B cell (primary cell): ENCODE measurements around the gene FNDC3A. TPM values are rescaled to one million over a fixed set of nuclear protein-coding genes. Genes with fewer than 3 reads are reported as not detected.

Source experiments
- ATAC-seq: fragments of 200-7000 bp; cut with Tn5 transposase; one replicate; pipeline ENCODE4 v1.10.0; 2021; ENCODE audit warnings: low read depth, mild to moderate bottlenecking, moderate number of reproducible peaks, moderate library complexity
- CTCF ChIA-PET: fragments of 350-600 bp; sonication (Branson Sonifier 250); formaldehyde crosslinking; loops from one replicate; lab custom pipeline; 2021; ENCODE audit warnings: antibody characterized with exemption, inconsistent platforms; lab: Charles Lee
- POLR2A ChIA-PET: fragments of 350-600 bp; sonication (Branson Sonifier 250); formaldehyde crosslinking; loops from one replicate; lab custom pipeline; 2021; ENCODE audit warnings: antibody characterized with exemption; lab: Charles Lee
- DNase-seq: peaks from one replicate; pipeline ENCODE4 v3.0.0; 2013
- H2AFZ ChIP-seq: 2 replicates; pipeline ENCODE4 v1.6.1; 2012; ENCODE audit warnings: mild to moderate bottlenecking, low read depth, low read length; ENCODE audit not compliant: insufficient read depth, poor library complexity, severe bottlenecking
- H3K27ac ChIP-seq, 2 donors: 1 replicate in 1 of 2; 2 replicates in 1 of 2; pipeline ENCODE4 v1.5.1; 2012 to 2013; ENCODE audit warnings: low read length in 2 of 2, mild to moderate bottlenecking in 2 of 2, moderate library complexity in 1 of 2
- H3K27me3 ChIP-seq, 4 experiments: fragments of 200-600 bp in 1 of 4; sonication (generic) in 1 of 4; replicated peaks in 1 of 4; 1 replicate in 2 of 4; 2 replicates in 2 of 4; pipeline versions ENCODE4 v1.6.1 to v1.7.0; 2013 to 2016; ENCODE audit warnings: low read length in 3 of 4, mild to moderate bottlenecking in 2 of 4, mixed read lengths in 1 of 4, moderate library complexity in 1 of 4; ENCODE audit not compliant: insufficient read depth in 4 of 4, control insufficient read depth in 3 of 4; ENCODE audit errors: control extremely low read depth in 1 of 4
- H3K36me3 ChIP-seq, 2 experiments: replicated peaks in 1 of 2; 1 replicate in 1 of 2; 2 replicates in 1 of 2; pipeline versions ENCODE4 v1.6.1 to v1.7.1; 2013; ENCODE audit warnings: low read length in 1 of 2; ENCODE audit not compliant: insufficient read depth in 2 of 2, control insufficient read depth in 1 of 2; ENCODE audit errors: control extremely low read depth in 1 of 2, extremely low read depth in 1 of 2
- H3K4me1 ChIP-seq, 2 donors: fragments of 200-600 bp in 1 of 2; sonication (generic) in 1 of 2; 1 replicate in 1 of 2; 2 replicates in 1 of 2; pipeline versions ENCODE4 v1.5.1 to v1.6.1; 2013 to 2017; ENCODE audit warnings: low read length in 2 of 2; ENCODE audit not compliant: control insufficient read depth in 2 of 2, insufficient read depth in 2 of 2
- H3K4me2 ChIP-seq: replicated peaks from 2 replicates; pipeline ENCODE3; 2012; ENCODE audit warnings: mild to moderate bottlenecking, low read depth, low read length; ENCODE audit not compliant: poor library complexity, severe bottlenecking
- H3K4me3 ChIP-seq, 5 experiments: fragments of 200-600 bp in 1 of 5; sonication (generic) in 1 of 5; 1 replicate in 3 of 5; 2 replicates in 2 of 5; pipeline versions ENCODE4 v1.5.1 to v1.7.0; 2011 to 2016; ENCODE audit warnings: low read length in 4 of 5, mild to moderate bottlenecking in 4 of 5, low read depth in 2 of 5, control low read depth in 1 of 5, moderate library complexity in 1 of 5; ENCODE audit not compliant: insufficient read depth in 1 of 5; ENCODE audit errors: control extremely low read depth in 1 of 5, extremely low read depth in 1 of 5
- H3K79me2 ChIP-seq: fragments of 200-600 bp; sonication (generic); one replicate; pipeline ENCODE4 v1.6.0; 2016; ENCODE audit warnings: low read length; ENCODE audit not compliant: control insufficient read depth, insufficient read depth
- H3K9ac ChIP-seq: fragments of 200-600 bp; sonication (generic); 2 replicates; pipeline ENCODE4 v1.6.1; 2017; ENCODE audit warnings: mild to moderate bottlenecking, low read length, moderate library complexity
- H3K9me3 ChIP-seq, 3 donors: one replicate each; pipeline versions ENCODE4 v1.6.1 to v1.7.1; 2013; ENCODE audit warnings: low read length in 2 of 3; ENCODE audit not compliant: control insufficient read depth in 2 of 3, insufficient read depth in 1 of 3; ENCODE audit errors: control extremely low read depth in 1 of 3
- H4K20me1 ChIP-seq: 2 replicates; pipeline ENCODE4 v1.6.0; 2012; ENCODE audit warnings: mild to moderate bottlenecking, low read length; ENCODE audit not compliant: insufficient read depth, control insufficient read depth, poor library complexity, severe bottlenecking
- H3K27ac Mint-ChIP-seq: one replicate; pipeline ENCODE4 v1.8.0; 2021; ENCODE audit warnings: mixed read lengths
- H3K27me3 Mint-ChIP-seq: one replicate; pipeline ENCODE4 v1.8.0; 2021; ENCODE audit warnings: mixed read lengths
- H3K4me1 Mint-ChIP-seq: one replicate; pipeline ENCODE4 v1.8.0; 2021; ENCODE audit warnings: mixed read lengths
- H3K4me3 Mint-ChIP-seq: one replicate; pipeline ENCODE4 v1.8.0; 2021; ENCODE audit warnings: mixed read lengths
- H3K9me3 Mint-ChIP-seq: one replicate; pipeline ENCODE4 v1.8.0; 2022; ENCODE audit warnings: mixed read lengths; ENCODE audit not compliant: insufficient read depth
- CTCF ChIP-seq: fragments of 200-600 bp; IDR thresholded peaks from one replicate; pipeline ENCODE4 v1.8.0; 2022; ENCODE audit warnings: antibody characterized with exemption, mild to moderate bottlenecking
- EZH2 ChIP-seq: IDR thresholded peaks from 2 replicates; pipeline ENCODE4 v1.6.1; 2012; ENCODE audit warnings: borderline replicate concordance, low read depth, mild to moderate bottlenecking, moderate library complexity, low read length; ENCODE audit not compliant: insufficient read depth, poor library complexity, severe bottlenecking
- whole genome bisulfite sequencing: methylation state at CpG from one replicate; pipeline ENCODE4 v1.1.5; 2013; ENCODE audit warnings: missing lambda C conversion rate; ENCODE audit not compliant: insufficient coverage; 5-methylcytosine and 5-hydroxymethylcytosine counted together
- intact Hi-C: fragments of 100-400 bp; cut with micrococcal nuclease; formaldehyde crosslinking; loops from one replicate; pipeline ENCODE4 v1.10.0; 2022
- polyA plus RNA-seq: library from polyadenylated mRNA; depleted of rRNA; stranded (reverse); fragments of >200 nt; gene quantifications from 2 replicates; pipeline ENCODE4 v1.2.3, GENCODE V29; 2012
- total RNA-seq, 2 donors: library from RNA; stranded (reverse); fragments of 120-200 nt in 1 of 2; gene quantifications; 1 replicate in 1 of 2; 2 replicates in 1 of 2; pipeline versions ENCODE4 v1.2.3 to v1.2.4, GENCODE V29; 2013 to 2022

FNDC3A gene
- total and polyA plus RNA-seq, 2 donors (not counting 1 experiment from before 2014, with no cell fraction given) = 13.5 to 37.1 TPM

- TF ChIP-seq EZH2 (no peak), CTCF (no peak)
- DNase-seq (no peak), ATAC-seq (no peak)
- CTCF ChIA-PET = no interaction called here
- 80% methylated on average over 2 of the region's 5 CpGs for WGBS
- Mint-ChIP-seq H3K9me3 (no peaks in the 10 kb centered on the region), H3K4me3 (no peak overlapping the region), H3K27me3 (peaks cover 31% of the 10 kb centered on the region), H3K27ac (no peak overlapping the region), H3K4me1 (peaks cover 3% of the 10 kb centered on the region)
- no peak overlapping the region for H3K4me3 ChIP-seq
- H4K20me1 ChIP-seq = no peaks in the 10 kb centered on the region
- H3K4me2 ChIP-seq = no peak overlapping the region
- POLR2A ChIA-PET = interaction anchor here (0.6 kb wide), 1 partner anchor 184 kb away, joined by 4 read pairs; no protein-coding TSS in a partner anchor
- no peaks in the 10 kb centered on the region for H3K36me3 ChIP-seq
- H3K79me2 ChIP-seq = no peaks in the 10 kb centered on the region
- intact Hi-C loops = no loop called here
- H2AFZ ChIP-seq = no peak overlapping the region
- peaks cover 2 to 9% of the 10 kb centered on the region in 2 donors for H3K4me1 ChIP-seq
- H3K9ac ChIP-seq = no peak overlapping the region
- peaks cover 0 to 5% (median 0%) of the 10 kb centered on the region in 3 donors for H3K9me3 ChIP-seq
- peaks cover 0 to 17% (median 11%) of the 10 kb centered on the region in 4 experiments for H3K27me3 ChIP-seq
- H3K27ac ChIP-seq = no peak overlapping the region
Observed at GRCh38 chr13:49225223-49226042, 249.7 kb downstream of the FNDC3A start.

GRCh38 chr13:49226613-49227012 is 250.9 kb downstream of the FNDC3A start:
- Mint-ChIP-seq H3K9me3 (no peaks in the 10 kb centered on the region), H3K27ac (no peak overlapping the region), H3K4me3 (no peak overlapping the region), H3K4me1 (no peaks in the 10 kb centered on the region), H3K27me3 (peaks cover 26% of the 10 kb centered on the region)
- POLR2A ChIA-PET = no interaction called here
- WGBS = no CpG with 5 or more reads among the region's 5 CpGs
- ATAC-seq = no peak
- Histone ChIP-seq H3K9me3 (no peaks in the 10 kb centered on the region), H3K4me3 (no peak overlapping the region), H3K79me2 (no peaks in the 10 kb centered on the region), H3K9ac (no peak overlapping the region), H3K4me2 (no peak overlapping the region), H3K4me1 (no peaks in the 10 kb centered on the region), H4K20me1 (no peaks in the 10 kb centered on the region), H2AFZ (no peak overlapping the region), H3K27ac (no peak overlapping the region), H3K27me3 (peaks cover 0 to 8% (median 5%) of the 10 kb centered on the region in 4 experiments), H3K36me3 (no peaks in the 10 kb centered on the region)
- CTCF ChIA-PET = interaction anchor here (0.7 kb wide), 1 partner anchor 16 kb away, joined by 5 read pairs; no protein-coding TSS in a partner anchor
- DNase-seq = no peak
- intact Hi-C loops = no loop called here
- TF ChIP-seq EZH2 (no peak), CTCF (no peak)
